Endothelial cell of umbilical vein (primary cell): ENCODE measurements around the gene CARS1. TPM values are rescaled to one million over a fixed set of nuclear protein-coding genes. Genes with fewer than 3 reads are reported as not detected.

Source experiments
- BruUV-seq: library from RNA; stranded (reverse); fragments of 400-500 nt; replicated peaks from 2 replicates; lab custom pipeline; 2021; lab: Mats Ljungman, UMichigan
- CTCF ChIA-PET: fragments of 300-600, 350-600 bp; sonication (Branson Sonifier 250); formaldehyde crosslinking; loops from one replicate; lab custom pipeline; 2021; ENCODE audit warnings: antibody characterized with exemption, inconsistent platforms; lab: Charles Lee
- POLR2A ChIA-PET: fragments of 300-600, 350-600 bp; sonication (Branson Sonifier 250); formaldehyde crosslinking; loops from one replicate; lab custom pipeline; 2021; ENCODE audit warnings: antibody characterized with exemption, inconsistent platforms; lab: Charles Lee
- DNase-seq: peaks from one replicate; pipeline ENCODE4 v3.0.0-alpha.2; 2011; ENCODE audit warnings: low read depth, low spot score
- FAIRE-seq: peaks from 2 replicates; lab custom pipeline; 2011; peaks lifted over from hg19 to GRCh38; lab: Jason Lieb, UNC
- H2AFZ ChIP-seq: 2 replicates; pipeline ENCODE4 v1.6.0; 2012; ENCODE audit warnings: low read depth, low read length, control low read depth, inconsistent platforms
- H3K27ac ChIP-seq: 2 replicates; pipeline ENCODE4 v1.5.1; 2011; ENCODE audit warnings: low read depth, mild to moderate bottlenecking, control low read depth, low read length, moderate library complexity; ENCODE audit not compliant: insufficient read depth
- H3K27me3 ChIP-seq, 2 experiments: 2 replicates each; pipeline versions ENCODE4 v1.6.0 to v1.6.1; 2011; ENCODE audit warnings: low read length in 2 of 2, mixed read lengths in 1 of 2; ENCODE audit not compliant: control insufficient read depth in 2 of 2, insufficient read depth in 2 of 2
- H3K36me3 ChIP-seq, 2 experiments: 2 replicates in 1 of 2; 3 replicates in 1 of 2; pipeline ENCODE4 v1.5.1; 2011; ENCODE audit warnings: low read length in 2 of 2, mild to moderate bottlenecking in 1 of 2, moderate library complexity in 1 of 2; ENCODE audit not compliant: control insufficient read depth in 2 of 2, insufficient read depth in 2 of 2; ENCODE audit errors: extremely low read depth in 1 of 2
- H3K4me1 ChIP-seq: 3 replicates; pipeline ENCODE4 v1.5.1; 2011; ENCODE audit warnings: mild to moderate bottlenecking, low read length; ENCODE audit not compliant: control insufficient read depth, insufficient read depth; ENCODE audit errors: extremely low read depth
- H3K4me2 ChIP-seq: 2 replicates; pipeline ENCODE4 v1.6.1; 2011; ENCODE audit warnings: low read length, control low read depth, mixed read lengths; ENCODE audit not compliant: insufficient read depth
- H3K4me3 ChIP-seq, 3 experiments: fragments of 200-600 bp in 1 of 3; sonication (generic), shearing (Covaris generic) in 1 of 3; replicated peaks in 1 of 3; 2 replicates each; pipeline ENCODE4 v1.5.1; 2011 to 2016; ENCODE audit warnings: control low read depth in 3 of 3, low read length in 3 of 3, mild to moderate bottlenecking in 2 of 3, inconsistent platforms in 1 of 3, low read depth in 1 of 3, moderate library complexity in 1 of 3; ENCODE audit not compliant: insufficient read depth in 1 of 3
- H3K79me2 ChIP-seq: 2 replicates; pipeline ENCODE4 v1.6.0; 2012; ENCODE audit warnings: low read length, inconsistent platforms; ENCODE audit not compliant: control insufficient read depth, insufficient read depth
- H3K9ac ChIP-seq: replicated peaks from 2 replicates; pipeline ENCODE3; 2011; ENCODE audit warnings: low read length, control low read depth; ENCODE audit not compliant: insufficient read depth; ENCODE audit errors: extremely low read depth
- H3K9me1 ChIP-seq: replicated peaks from 3 replicates; pipeline ENCODE4 v1.6.0; 2011; ENCODE audit warnings: mild to moderate bottlenecking, low read length; ENCODE audit not compliant: control insufficient read depth, insufficient read depth; ENCODE audit errors: extremely low read depth
- H3K9me3 ChIP-seq: replicated peaks from 2 replicates; pipeline ENCODE4 v1.5.1; 2012; ENCODE audit warnings: low read length, inconsistent platforms; ENCODE audit not compliant: control insufficient read depth, insufficient read depth
- H4K20me1 ChIP-seq: replicated peaks from 2 replicates; pipeline ENCODE3; 2011; ENCODE audit warnings: mild to moderate bottlenecking, low read length; ENCODE audit not compliant: control insufficient read depth, insufficient read depth; ENCODE audit errors: extremely low read depth
- CTCF ChIP-seq, 2 donors: IDR thresholded peaks; 1 replicate in 1 of 2; 2 replicates in 1 of 2; pipeline ENCODE4 v1.5.1; 2011; ENCODE audit warnings: low read length in 2 of 2, mild to moderate bottlenecking in 2 of 2, moderate library complexity in 2 of 2, control low read depth in 1 of 2, inconsistent platforms in 1 of 2, low read depth in 1 of 2; ENCODE audit not compliant: insufficient read depth in 1 of 2; ENCODE audit errors: extremely low read depth in 1 of 2
- EZH2 ChIP-seq: IDR thresholded peaks from 2 replicates; pipeline ENCODE4 v1.6.1; 2012; ENCODE audit warnings: borderline replicate concordance, low read depth, mild to moderate bottlenecking, moderate library complexity, low read length, inconsistent platforms; ENCODE audit not compliant: severe bottlenecking
- FOS ChIP-seq: IDR thresholded peaks from 2 replicates; pipeline ENCODE4 v1.6.1; 2011; ENCODE audit warnings: mild to moderate bottlenecking, low read length, moderate library complexity, borderline replicate concordance; ENCODE audit not compliant: insufficient read depth
- GATA2 ChIP-seq: IDR thresholded peaks from 2 replicates; pipeline ENCODE4 v1.7.0; 2011; ENCODE audit warnings: low read depth, mild to moderate bottlenecking, moderate library complexity, mixed read lengths, low read length; ENCODE audit not compliant: insufficient read length, insufficient read depth
- JUN ChIP-seq: IDR thresholded peaks from 2 replicates; pipeline ENCODE4 v1.6.1; 2011; ENCODE audit warnings: borderline replicate concordance, low read depth; ENCODE audit not compliant: insufficient read length, insufficient read depth
- MAX ChIP-seq: IDR thresholded peaks from 2 replicates; pipeline ENCODE4 v1.6.1; 2011; ENCODE audit not compliant: insufficient read depth, insufficient read length
- MYC ChIP-seq: IDR thresholded peaks from one replicate; pipeline ENCODE4 v1.6.1; 2011; ENCODE audit warnings: mild to moderate bottlenecking, low read depth, low read length
- POLR2A ChIP-seq: IDR thresholded peaks from 2 replicates; pipeline ENCODE4 v1.6.1; 2012; ENCODE audit warnings: low read depth, mild to moderate bottlenecking, control low read depth, low read length
- POLR2AphosphoS5 ChIP-seq: IDR thresholded peaks from 2 replicates; pipeline ENCODE4 v1.6.1; 2012; ENCODE audit warnings: low read depth, mild to moderate bottlenecking, control low read depth, low read length, moderate library complexity; ENCODE audit not compliant: insufficient read depth
- dilution Hi-C: fragments of 300-500 bp; cut with MboI; formaldehyde crosslinking; loops from one replicate; pipeline ENCODE4 v1.15.0; 2019; ENCODE audit warnings: low sequenced_read_pairs; ENCODE audit not compliant: extremely low pct_ligation_motif_present
- intact Hi-C: fragments of 100-400 bp; cut with micrococcal nuclease; formaldehyde crosslinking; loops from one replicate; pipeline ENCODE4 v1.10.0; 2022
- polyA plus RNA-seq, 4 experiments: library from polyadenylated mRNA; depleted of rRNA in 3 of 4; stranded (reverse) in 3 of 4; unstranded in 1 of 4; fragments of >200 nt; gene quantifications; 2 replicates each; pipeline versions ENCODE4 v1.2.1 to v1.2.3, GENCODE V29; 2011 to 2012; ENCODE audit warnings: missing spikeins in 1 of 4
- total RNA-seq: library from RNA; stranded (reverse); gene quantifications from 2 replicates; pipeline ENCODE4 v1.2.3, GENCODE V29; 2021

CARS1 gene
- total and polyA plus RNA-seq, 2 donors (not counting 3 experiments of a cell fraction or from before 2014, with no cell fraction given), result 43.5 to 66.2 TPM

- Histone ChIP-seq H3K36me3 (peaks cover 1 to 10% of the 10 kb centered on the region in 2 experiments), H3K9me3 (no peaks in the 10 kb centered on the region), H3K4me3 (no peak overlapping the region), H2AFZ (no peak overlapping the region), H3K79me2 (peaks cover 59% of the 10 kb centered on the region), H3K9ac (no peak overlapping the region), H3K4me1 (peaks cover 7% of the 10 kb centered on the region), H4K20me1 (no peaks in the 10 kb centered on the region), H3K27me3 (no peaks in the 10 kb centered on the region), H3K27ac (peak overlapping the region; percentile 39), H3K9me1 (no peaks in the 10 kb centered on the region), H3K4me2 (no peak overlapping the region)
- dilution Hi-C loops (no loop called here), intact Hi-C loops (no loop called here)
- CTCF ChIA-PET, result interaction anchor here (1.1 to 2.2 kb wide), 3 partner anchors 42 to 151 kb away, joined by 3 to 12 read pairs (median 3); no protein-coding TSS in a partner anchor
- no peak for DNase-seq
- BruUV-seq, result no TSS peak
- POLR2A ChIA-PET, result no interaction called here
- TF ChIP-seq POLR2AphosphoS5 (no peak), MAX (no peak), POLR2A (no peak), FOS (no peak), MYC (no peak), EZH2 (no peak), CTCF (IDR thresholded peaks at IDR 0.05; ENCODE audit: extremely low read depth in 1 of 2, insufficient read depth in 1 of 2, low read depth in 1 of 2, low read length in 2 of 2) (no peak), JUN (no peak), GATA2 (no peak)
- no peak for FAIRE-seq
Observed at GRCh38 chr11:3044004-3044403, 13.2 kb downstream of the CARS1 start.
